ENCODE data around the gene ZNF354C. TPM values are rescaled to one million over a fixed set of nuclear protein-coding genes. Genes with fewer than 3 reads are reported as not detected.

The ZNF354C gene
- total and polyA plus RNA-seq, 2 of the 8 experiments (the other 6 are each of a cell fraction or from before 2014, with no cell fraction given), result 0.85 to 2.3 TPM

DNA sequence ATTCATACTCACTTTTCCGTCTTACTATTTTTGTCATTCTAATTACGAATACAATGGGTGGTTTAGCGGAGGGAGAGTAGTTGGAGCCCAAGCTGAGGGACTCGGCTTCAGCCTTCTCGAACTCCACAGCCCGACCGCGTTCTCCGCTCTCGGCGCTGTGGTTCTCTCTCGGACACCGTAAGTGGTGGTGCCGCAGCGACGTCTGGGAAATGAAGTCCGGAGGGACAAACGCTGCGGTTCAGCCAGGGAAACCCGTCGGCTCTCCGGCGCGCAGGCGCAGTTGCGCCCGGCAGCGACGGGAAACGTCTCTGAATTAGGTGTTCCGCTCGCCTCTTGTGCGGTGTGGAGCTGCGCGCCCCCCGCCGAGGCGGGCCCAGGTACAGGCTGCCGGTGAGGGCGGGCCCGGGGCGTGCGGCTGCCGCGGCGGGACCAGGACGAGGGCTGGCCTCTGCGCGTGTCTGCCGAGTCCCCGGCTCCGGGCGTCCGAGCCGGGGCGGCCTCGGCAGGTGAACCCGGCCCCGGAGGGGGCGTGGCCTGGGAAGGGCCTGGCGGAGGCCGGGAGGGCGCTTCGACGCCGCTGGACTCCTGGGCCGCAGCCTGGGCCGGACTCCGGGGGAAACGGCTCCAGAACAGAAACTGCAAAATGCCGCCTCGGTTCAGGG, 36.5 kb upstream of the ZNF354C start, which contains the start of gene ZNF879 (continued):
- no peak for TF ChIP-seq CTCF (IDR thresholded peaks at IDR 0.05; ENCODE audit: control extremely low read depth in 1 of 3, insufficient read depth in 1 of 3, low read depth in 1 of 3, low read length in 3 of 3)
- no peak for TF ChIP-seq POLR2AphosphoS5 (IDR thresholded peaks at IDR 0.05; ENCODE audit: low read depth, low read length)
